ENCODE data around the gene IFI6.
"Not testable (repeated sequence)": the region's sequence is repeated elsewhere in the genome, so short reads cannot be mapped to it uniquely, and the experiment has no call there.

The IFI6 gene

GRCh38 chr1:27632387-27633297, 39.4 kb downstream of the IFI6 start:
- no peak overlapping the region for H4K91ac ChIP-seq (ENCODE audit: low read depth, low read length, poor library complexity)
- peak overlapping the region; percentile 9 for H3K18ac ChIP-seq (ENCODE audit: low read length)
- no peak overlapping the region for H3K23ac ChIP-seq (ENCODE audit: low read depth, low read length, poor library complexity)
- WGBS, 2 donors (ENCODE audit: extremely low coverage in 2 of 2, insufficient read length in 2 of 2, insufficient replicate concordance in 1 of 2) = no CpG with 5 or more reads among the region's 14 CpGs
- no peak overlapping the region for H2BK15ac ChIP-seq (ENCODE audit: low read length)
- H3K4me2 ChIP-seq (ENCODE audit: insufficient read depth, low read length, poor library complexity, severe bottlenecking) = no peak overlapping the region
- H2AFZ ChIP-seq (ENCODE audit: low read length) = no peak overlapping the region
- peaks cover 1 to 26% of the 10 kb centered on the region in 2 donors for H3K4me1 ChIP-seq (ENCODE audit: control insufficient read depth in 2 of 2, insufficient read depth in 1 of 2, low read depth in 1 of 2, low read length in 2 of 2)
- H2AK5ac ChIP-seq (ENCODE audit: low read depth, low read length) = no peak overlapping the region
- no peak overlapping the region for H2BK5ac ChIP-seq (ENCODE audit: low read length)
- H3K79me1 ChIP-seq (ENCODE audit: low read depth, low read length) = no peaks in the 10 kb centered on the region
- peaks cover 0 to 36% (median 15%) of the 10 kb centered on the region in 3 experiments for H3K27me3 ChIP-seq (ENCODE audit: control insufficient read depth in 3 of 3, insufficient read depth in 3 of 3, low read depth in 1 of 3, low read length in 3 of 3)
- H3K14ac ChIP-seq (ENCODE audit: low read length) = no peak overlapping the region
- H2BK120ac ChIP-seq (ENCODE audit: low read depth, low read length) = no peak overlapping the region
- H3K36me3 ChIP-seq (replicated peaks in 1 of 2; ENCODE audit: control insufficient read depth in 2 of 2, insufficient read depth in 2 of 2, low read length in 2 of 2) = no peaks in the 10 kb centered on the region
- H3K27ac ChIP-seq (replicated peaks; ENCODE audit: low read length) = no peak overlapping the region
- no peak overlapping the region for H3K4me3 ChIP-seq (ENCODE audit: low read length in 2 of 2)
- H4K8ac ChIP-seq (ENCODE audit: low read depth, low read length) = no peak overlapping the region
- no peak for DNase-seq (ENCODE audit: low spot score)
- H3K9ac ChIP-seq (ENCODE audit: low read depth, low read length, poor library complexity) = no peak overlapping the region
- H3K9me3 ChIP-seq (replicated peaks in 1 of 2; ENCODE audit: control insufficient read depth in 2 of 2, insufficient read depth in 1 of 2, low read depth in 1 of 2, low read length in 2 of 2) = no peaks in the 10 kb centered on the region
- H2BK12ac ChIP-seq (ENCODE audit: low read length) = no peak overlapping the region
- no peak overlapping the region for H3K4ac ChIP-seq (ENCODE audit: low read length)

GRCh38 chr1:27630859-27631491, 41.0 kb downstream of the IFI6 start:
- peak overlapping the region; percentile 51 for H2AFZ ChIP-seq (ENCODE audit: low read length)
- no peak overlapping the region for H3K4me3 ChIP-seq (ENCODE audit: low read length in 2 of 2)
- no peaks in the 10 kb centered on the region for H3K36me3 ChIP-seq (replicated peaks in 1 of 2; ENCODE audit: control insufficient read depth in 2 of 2, insufficient read depth in 2 of 2, low read length in 2 of 2)
- H3K14ac ChIP-seq (ENCODE audit: low read length) = no peak overlapping the region
- H2BK5ac ChIP-seq (ENCODE audit: low read length) = no peak overlapping the region
- H2BK120ac ChIP-seq (ENCODE audit: low read depth, low read length) = no peak overlapping the region
- H3K27me3 ChIP-seq (ENCODE audit: control insufficient read depth in 3 of 3, insufficient read depth in 3 of 3, low read depth in 1 of 3, low read length in 3 of 3) = peaks cover 0 to 36% (median 15%) of the 10 kb centered on the region in 3 experiments
- H2BK15ac ChIP-seq (ENCODE audit: low read length) = no peak overlapping the region
- peak overlapping the region; percentile 6 for H2AK5ac ChIP-seq (ENCODE audit: low read depth, low read length)
- H4K8ac ChIP-seq (ENCODE audit: low read depth, low read length) = no peak overlapping the region
- WGBS, 2 donors (ENCODE audit: extremely low coverage in 2 of 2, insufficient read length in 2 of 2, insufficient replicate concordance in 1 of 2) = no CpG with 5 or more reads among the region's 5 CpGs
- H3K18ac ChIP-seq (ENCODE audit: low read length) = no peak overlapping the region
- no peak overlapping the region for H3K27ac ChIP-seq (replicated peaks; ENCODE audit: low read length)
- H3K4ac ChIP-seq (ENCODE audit: low read length) = no peak overlapping the region
- no peaks in the 10 kb centered on the region for H3K9me3 ChIP-seq (replicated peaks in 1 of 2; ENCODE audit: control insufficient read depth in 2 of 2, insufficient read depth in 1 of 2, low read depth in 1 of 2, low read length in 2 of 2)
- H3K79me1 ChIP-seq (ENCODE audit: low read depth, low read length) = no peaks in the 10 kb centered on the region
- H3K4me2 ChIP-seq (ENCODE audit: insufficient read depth, low read length, poor library complexity, severe bottlenecking) = no peak overlapping the region
- H3K4me1 ChIP-seq (ENCODE audit: control insufficient read depth in 2 of 2, insufficient read depth in 1 of 2, low read depth in 1 of 2, low read length in 2 of 2) = peaks cover 1 to 25% of the 10 kb centered on the region in 2 donors
- no peak overlapping the region for H4K91ac ChIP-seq (ENCODE audit: low read depth, low read length, poor library complexity)
- DNase-seq (ENCODE audit: low spot score) = no peak
- no peak overlapping the region for H2BK12ac ChIP-seq (ENCODE audit: low read length)
- H3K9ac ChIP-seq (ENCODE audit: low read depth, low read length, poor library complexity) = no peak overlapping the region
- no peak overlapping the region for H3K23ac ChIP-seq (ENCODE audit: low read depth, low read length, poor library complexity)

- no peak overlapping the region for H2AK5ac ChIP-seq (ENCODE audit: low read depth, low read length)
- no peaks in the 10 kb centered on the region for H3K36me3 ChIP-seq (replicated peaks in 1 of 2; ENCODE audit: control insufficient read depth in 2 of 2, insufficient read depth in 2 of 2, low read length in 2 of 2)
- no peak for DNase-seq (ENCODE audit: low spot score)
- peaks cover 1 to 38% of the 10 kb centered on the region in 2 donors for H3K4me1 ChIP-seq (ENCODE audit: control insufficient read depth in 2 of 2, insufficient read depth in 1 of 2, low read depth in 1 of 2, low read length in 2 of 2)
- H3K9ac ChIP-seq (ENCODE audit: low read depth, low read length, poor library complexity) = no peak overlapping the region
- H3K27ac ChIP-seq (replicated peaks; ENCODE audit: low read length) = no peak overlapping the region
- WGBS, 2 donors (ENCODE audit: extremely low coverage in 2 of 2, insufficient read length in 2 of 2, insufficient replicate concordance in 1 of 2) = no CpG with 5 or more reads among the region's 3 CpGs
- H2BK120ac ChIP-seq (ENCODE audit: low read depth, low read length) = no peak overlapping the region
- H2AFZ ChIP-seq (ENCODE audit: low read length) = peak overlapping the region; percentile 77
- no peak overlapping the region for H3K14ac ChIP-seq (ENCODE audit: low read length)
- peak overlapping the region; percentile 15 for H3K18ac ChIP-seq (ENCODE audit: low read length)
- no peak overlapping the region for H2BK15ac ChIP-seq (ENCODE audit: low read length)
- no peak overlapping the region for H2BK12ac ChIP-seq (ENCODE audit: low read length)
- no peak overlapping the region for H2BK5ac ChIP-seq (ENCODE audit: low read length)
- no peak overlapping the region for H3K4me2 ChIP-seq (ENCODE audit: insufficient read depth, low read length, poor library complexity, severe bottlenecking)
- H3K79me1 ChIP-seq (ENCODE audit: low read depth, low read length) = no peaks in the 10 kb centered on the region
- no peaks in the 10 kb centered on the region for H3K9me3 ChIP-seq (replicated peaks in 1 of 2; ENCODE audit: control insufficient read depth in 2 of 2, insufficient read depth in 1 of 2, low read depth in 1 of 2, low read length in 2 of 2)
- H3K4ac ChIP-seq (ENCODE audit: low read length) = no peak overlapping the region
- peaks cover 0 to 14% (median under 1%) of the 10 kb centered on the region in 3 experiments for H3K27me3 ChIP-seq (ENCODE audit: control insufficient read depth in 3 of 3, insufficient read depth in 3 of 3, low read depth in 1 of 3, low read length in 3 of 3)
- H3K23ac ChIP-seq (ENCODE audit: low read depth, low read length, poor library complexity) = no peak overlapping the region
- H3K4me3 ChIP-seq (ENCODE audit: low read length in 2 of 2) = no peak overlapping the region
- H4K8ac ChIP-seq (ENCODE audit: low read depth, low read length) = no peak overlapping the region
- no peak overlapping the region for H4K91ac ChIP-seq (ENCODE audit: low read depth, low read length, poor library complexity)
Observed at GRCh38 chr1:27628712-27629111, 43.3 kb downstream of the IFI6 start.

- H4K8ac ChIP-seq (ENCODE audit: low read depth, low read length); H3K79me1 ChIP-seq (ENCODE audit: low read depth, low read length); H3K4ac ChIP-seq (ENCODE audit: low read length); H2AFZ ChIP-seq (ENCODE audit: low read length); H2BK15ac ChIP-seq (ENCODE audit: low read length); H3K23ac ChIP-seq (ENCODE audit: low read depth, low read length, poor library complexity); H3K18ac ChIP-seq (ENCODE audit: low read length); H3K9ac ChIP-seq (ENCODE audit: low read depth, low read length, poor library complexity); H2BK12ac ChIP-seq (ENCODE audit: low read length); H3K14ac ChIP-seq (ENCODE audit: low read length); H3K4me3 ChIP-seq (ENCODE audit: low read length in 2 of 2); DNase-seq (ENCODE audit: low spot score); H2AK5ac ChIP-seq (ENCODE audit: low read depth, low read length); H3K27me3 ChIP-seq (ENCODE audit: control insufficient read depth in 3 of 3, insufficient read depth in 3 of 3, low read depth in 1 of 3, low read length in 3 of 3); H3K36me3 ChIP-seq (replicated peaks in 1 of 2; ENCODE audit: control insufficient read depth in 2 of 2, insufficient read depth in 2 of 2, low read length in 2 of 2); H4K91ac ChIP-seq (ENCODE audit: low read depth, low read length, poor library complexity); H3K27ac ChIP-seq (replicated peaks; ENCODE audit: low read length); H2BK120ac ChIP-seq (ENCODE audit: low read depth, low read length); H3K9me3 ChIP-seq (replicated peaks in 1 of 2; ENCODE audit: control insufficient read depth in 2 of 2, insufficient read depth in 1 of 2, low read depth in 1 of 2, low read length in 2 of 2); H2BK5ac ChIP-seq (ENCODE audit: low read length); H3K4me2 ChIP-seq (ENCODE audit: insufficient read depth, low read length, poor library complexity, severe bottlenecking): not testable (repeated sequence)
- H3K4me1 ChIP-seq (ENCODE audit: control insufficient read depth in 2 of 2, insufficient read depth in 1 of 2, low read depth in 1 of 2, low read length in 2 of 2) = peaks cover 1 to 38% of the 10 kb centered on the region in 2 donors
- no CpG with 5 or more reads among the region's 4 CpGs for WGBS, 2 donors (ENCODE audit: extremely low coverage in 2 of 2, insufficient read length in 2 of 2, insufficient replicate concordance in 1 of 2)
Observed at GRCh38 chr1:27627733-27628132, 44.3 kb downstream of the IFI6 start.

All from neuronal stem cell (in vitro differentiated cells).